ENCODE measurements around the gene DAP3. TPM values are rescaled to one million over a fixed set of nuclear protein-coding genes. Genes with fewer than 3 reads are reported as not detected.

DAP3 gene
- polyA plus RNA-seq, 1 of the 3 experiments (the other 2 are of a cell fraction): 115 TPM

DNA sequence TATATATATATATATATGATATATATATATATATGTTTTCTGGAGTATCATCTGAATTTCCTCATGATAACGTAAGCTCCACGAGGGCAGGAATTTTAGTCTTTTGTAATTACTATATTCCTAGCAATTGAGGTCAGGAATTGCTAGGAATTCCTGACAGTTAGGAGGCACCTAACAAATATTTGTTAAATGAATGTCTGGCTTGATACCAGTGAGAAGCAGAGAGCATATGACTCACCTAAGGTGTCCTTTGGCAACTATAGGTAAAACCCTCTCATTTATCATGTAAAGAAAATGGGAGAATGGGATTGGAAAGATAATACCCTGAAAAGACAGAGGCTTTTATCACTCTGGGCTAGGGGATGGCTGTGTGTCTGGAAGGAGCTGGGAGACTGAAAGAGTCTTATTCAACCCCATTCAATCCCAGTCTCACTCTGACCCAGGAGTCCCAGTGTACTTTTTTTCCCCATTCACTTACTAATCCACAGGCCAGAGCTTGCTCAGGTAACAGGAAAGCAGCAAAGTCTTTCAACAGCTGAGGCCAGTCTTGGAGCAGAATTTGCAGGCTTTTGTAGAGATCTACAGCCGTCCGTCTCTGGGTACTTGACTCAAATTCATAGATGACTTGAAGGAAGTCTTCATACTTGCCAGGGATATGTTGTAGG is 71.2 kb downstream of the DAP3 start:
- no peaks in the 10 kb centered on the region for H3K27me3 ChIP-seq (ENCODE audit: insufficient read depth)
- H3K27ac ChIP-seq (ENCODE audit: low read depth in 2 of 2, low read length in 1 of 2): no peak overlapping the region
- H3K36me3 ChIP-seq (replicated peaks in 1 of 2; ENCODE audit: control insufficient read depth in 1 of 2, insufficient read depth in 2 of 2, low read length in 1 of 2): peaks cover 48 to 58% of the 10 kb centered on the region in 2 experiments
- H3K4me3 ChIP-seq (ENCODE audit: low read depth in 2 of 2, low read length in 1 of 2): no peak overlapping the region
- peaks cover 27% of the 10 kb centered on the region for H3F3A ChIP-seq (replicated peaks; ENCODE audit: insufficient read depth)
- no peak overlapping the region for H3K4me2 ChIP-seq
- POLR2A ChIA-PET: no interaction called here
- H2AFZ ChIP-seq (ENCODE audit: low read depth): no peak overlapping the region
- WGBS (ENCODE audit: low lambda C conversion rate): 94% methylated on average over 4 of the region's 4 CpGs
- no peaks in the 10 kb centered on the region for H3K9me2 ChIP-seq
- peaks cover 0 to 3% of the 10 kb centered on the region in 2 experiments; a peak in 1 of 4 replicates for H3K4me1 ChIP-seq (ENCODE audit: control insufficient read depth in 1 of 2, insufficient read depth in 2 of 2, low read depth in 1 of 2, low read length in 1 of 2)
- peaks cover 7% of the 10 kb centered on the region for H3K79me2 ChIP-seq (ENCODE audit: insufficient read depth)
- no peak for DNase-seq
- no peaks in the 10 kb centered on the region for H3K9me3 ChIP-seq
- no peak overlapping the region for H3K9ac ChIP-seq
- TF ChIP-seq SIN3A (IDR thresholded peaks at IDR 0.05; ENCODE audit: borderline replicate concordance, low read depth, low read length): no peak
- TF ChIP-seq EZH2phosphoT487 (IDR thresholded peaks at IDR 0.05; ENCODE audit: borderline replicate concordance, low read depth): no peak
- TF ChIP-seq FOXM1 (IDR thresholded peaks at IDR 0.05; ENCODE audit: low read depth): no peak
- no peak for TF ChIP-seq GATA2 (CRISPR knock-in tag; IDR thresholded peaks at IDR 0.05)
- no peak for TF ChIP-seq POLR2AphosphoS5 (IDR thresholded peaks at IDR 0.05; ENCODE audit: low read depth, low read length)
- no peak for TF ChIP-seq JUND (IDR thresholded peaks at IDR 0.05)
- no peak for TF ChIP-seq TCF12 (IDR thresholded peaks at IDR 0.05)
- TF ChIP-seq ELF1 (IDR thresholded peaks at IDR 0.05): no peak
- no peak for TF ChIP-seq EP300 (IDR thresholded peaks at IDR 0.05; ENCODE audit: borderline replicate concordance in 1 of 2, low read depth in 1 of 2, low read length in 1 of 2)
- CTCF ChIA-PET: interaction anchor here (1.4 kb wide), 1 partner anchor 31 kb away, joined by 3 read pairs; no protein-coding TSS in a partner anchor
- H4K20me1 ChIP-seq (ENCODE audit: insufficient read depth): no peaks in the 10 kb centered on the region

DNA sequence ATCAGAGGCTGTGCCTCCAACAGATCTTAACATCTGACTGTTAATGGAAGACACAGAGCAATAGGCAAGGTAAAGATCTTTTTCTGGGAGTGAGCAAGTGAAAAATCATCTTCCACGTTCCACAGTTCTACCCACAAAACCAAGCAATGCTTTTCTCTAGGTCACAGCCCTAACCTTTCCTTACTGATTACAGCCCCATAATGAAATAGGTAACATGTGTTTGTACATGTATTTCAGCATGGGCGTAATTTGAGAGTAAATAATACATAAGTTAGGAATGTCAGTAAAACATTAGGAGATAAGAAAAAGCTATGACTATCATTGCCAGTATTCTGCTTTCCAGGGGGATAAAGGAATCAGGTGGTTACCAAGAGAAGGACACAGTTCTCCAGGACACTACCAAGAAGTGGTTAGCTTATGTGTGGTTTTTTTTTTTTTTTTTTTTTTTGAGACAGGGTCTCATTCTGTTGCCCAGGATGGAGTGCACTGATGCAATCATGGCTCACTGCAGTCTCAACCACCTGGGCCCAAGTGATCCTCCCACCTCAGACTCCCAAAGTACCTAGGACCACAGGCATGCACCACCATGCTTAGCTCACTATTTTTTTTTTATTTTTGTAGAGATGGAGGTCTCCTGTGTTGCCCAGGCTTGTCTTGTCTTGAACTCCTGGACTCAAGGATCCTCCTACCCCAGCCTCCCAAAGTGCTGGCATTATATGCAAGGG is 72.0 kb downstream of the DAP3 start:
- Histone ChIP-seq H3K9me3 (no peaks in the 10 kb centered on the region), H3K4me1 (ENCODE audit: control insufficient read depth in 1 of 2, insufficient read depth in 2 of 2, low read depth in 1 of 2, low read length in 1 of 2) (peaks cover 0 to 3% of the 10 kb centered on the region in 2 experiments; a peak in 1 of 4 replicates), H3F3A (replicated peaks; ENCODE audit: insufficient read depth) (peaks cover 31% of the 10 kb centered on the region), H3K79me2 (ENCODE audit: insufficient read depth) (peaks cover 7% of the 10 kb centered on the region), H3K4me3 (ENCODE audit: low read depth in 2 of 2, low read length in 1 of 2) (no peak overlapping the region), H2AFZ (ENCODE audit: low read depth) (no peak overlapping the region), H3K4me2 (no peak overlapping the region), H3K36me3 (replicated peaks in 1 of 2; ENCODE audit: control insufficient read depth in 1 of 2, insufficient read depth in 2 of 2, low read length in 1 of 2) (peaks cover 49 to 60% of the 10 kb centered on the region in 2 experiments), H3K9ac (no peak overlapping the region), H4K20me1 (ENCODE audit: insufficient read depth) (no peaks in the 10 kb centered on the region), H3K27me3 (ENCODE audit: insufficient read depth) (no peaks in the 10 kb centered on the region), H3K9me2 (no peaks in the 10 kb centered on the region), H3K27ac (ENCODE audit: low read depth in 2 of 2, low read length in 1 of 2) (no peak overlapping the region)
- ChIA-PET CTCF (interaction anchor here (1.4 kb wide), 1 partner anchor 32 kb away, joined by 3 read pairs; no protein-coding TSS in a partner anchor), POLR2A (no interaction called here)
- no peak for DNase-seq
- 91% methylated on average over 2 of the region's 2 CpGs for WGBS (ENCODE audit: low lambda C conversion rate)
- TF ChIP-seq TAF1 (IDR thresholded peaks at IDR 0.05; ENCODE audit: borderline replicate concordance, low read depth, low read length): no peak
- TF ChIP-seq TEAD4 (IDR thresholded peaks at IDR 0.05; ENCODE audit: borderline replicate concordance, insufficient read depth): no peak
- no peak for TF ChIP-seq GABPA (IDR thresholded peaks at IDR 0.05; ENCODE audit: low read depth)
- TF ChIP-seq REST (IDR thresholded peaks at IDR 0.05; ENCODE audit: low read depth, low read length): no peak
- no peak for TF ChIP-seq RCOR1 (IDR thresholded peaks at IDR 0.05; ENCODE audit: low read length)
- TF ChIP-seq RXRA (IDR thresholded peaks at IDR 0.05; ENCODE audit: borderline replicate concordance, low read depth): no peak
- TF ChIP-seq GATA2 (CRISPR knock-in tag; IDR thresholded peaks at IDR 0.05): no peak
- no peak for TF ChIP-seq FOXJ3 (CRISPR knock-in tag; IDR thresholded peaks at IDR 0.05)
- no peak for TF ChIP-seq NFIC (IDR thresholded peaks at IDR 0.05; ENCODE audit: borderline replicate concordance)
- TF ChIP-seq, protein P1, sequence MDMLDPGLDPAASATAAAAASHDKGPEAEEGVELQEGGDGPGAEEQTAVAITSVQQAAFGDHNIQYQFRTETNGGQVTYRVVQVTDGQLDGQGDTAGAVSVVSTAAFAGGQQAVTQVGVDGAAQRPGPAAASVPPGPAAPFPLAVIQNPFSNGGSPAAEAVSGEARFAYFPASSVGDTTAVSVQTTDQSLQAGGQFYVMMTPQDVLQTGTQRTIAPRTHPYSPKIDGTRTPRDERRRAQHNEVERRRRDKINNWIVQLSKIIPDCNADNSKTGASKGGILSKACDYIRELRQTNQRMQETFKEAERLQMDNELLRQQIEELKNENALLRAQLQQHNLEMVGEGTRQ (IDR thresholded peaks at IDR 0.05; ENCODE audit: borderline replicate concordance, low read depth, low read length): no peak
- TF ChIP-seq FOSL2 (IDR thresholded peaks at IDR 0.05; ENCODE audit: borderline replicate concordance, low read depth): no peak
- TF ChIP-seq, protein P2, sequence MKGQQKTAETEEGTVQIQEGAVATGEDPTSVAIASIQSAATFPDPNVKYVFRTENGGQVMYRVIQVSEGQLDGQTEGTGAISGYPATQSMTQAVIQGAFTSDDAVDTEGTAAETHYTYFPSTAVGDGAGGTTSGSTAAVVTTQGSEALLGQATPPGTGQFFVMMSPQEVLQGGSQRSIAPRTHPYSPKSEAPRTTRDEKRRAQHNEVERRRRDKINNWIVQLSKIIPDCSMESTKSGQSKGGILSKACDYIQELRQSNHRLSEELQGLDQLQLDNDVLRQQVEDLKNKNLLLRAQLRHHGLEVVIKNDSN (IDR thresholded peaks at IDR 0.05; ENCODE audit: borderline replicate concordance, low read depth): no peak
- no peak for TF ChIP-seq MXI1 (IDR thresholded peaks at IDR 0.05; ENCODE audit: low read depth, low read length)
- no peak for TF ChIP-seq SIN3A (IDR thresholded peaks at IDR 0.05; ENCODE audit: borderline replicate concordance, low read depth, low read length)
